GM23338 (cell line): ENCODE data around the gene TMEM63A. TPM values are rescaled to one million over a fixed set of nuclear protein-coding genes. Genes with fewer than 3 reads are reported as not detected.
A peak's percentile ranks its signal among the peaks of the same experiment; 100 is the strongest.

Experiments used
- ATAC-seq: fragments of 200-7000 bp; cut with Tn5 transposase; 3 replicates; pipeline ENCODE4 v1.9.1; 2020
- DNase-seq: peaks from one replicate; pipeline ENCODE4 v3.0.0-alpha.2; 2015; ENCODE audit warnings: low spot score
- H2AFZ ChIP-seq: fragments of 200-600 bp; sonication (generic); 2 replicates; pipeline ENCODE4 v1.8.0; 2016; ENCODE audit warnings: antibody characterized with exemption, mild to moderate bottlenecking, moderate library complexity
- H3F3A ChIP-seq: fragments of 200-600 bp; sonication (generic); replicated peaks from 2 replicates; pipeline ENCODE4 v1.8.0; 2017; ENCODE audit warnings: antibody characterized with exemption, mixed run types, low read depth
- H3K27ac ChIP-seq: fragments of 200-600 bp; sonication (generic); 2 replicates; pipeline ENCODE4 v1.6.1; 2016; ENCODE audit warnings: low read depth
- H3K27me3 ChIP-seq: fragments of 200-600 bp; sonication (generic); 2 replicates; pipeline ENCODE4 v1.8.0; 2016; ENCODE audit warnings: mild to moderate bottlenecking, mixed run types, moderate library complexity; ENCODE audit not compliant: insufficient read depth
- H3K36me3 ChIP-seq: fragments of 200-600 bp; sonication (generic); 2 replicates; pipeline ENCODE4 v1.8.0; 2016; ENCODE audit warnings: mild to moderate bottlenecking; ENCODE audit not compliant: insufficient read depth
- H3K4me1 ChIP-seq: fragments of 200-600 bp; sonication (generic); 2 replicates; pipeline ENCODE4 v1.8.0; 2016; ENCODE audit warnings: mild to moderate bottlenecking, moderate library complexity; ENCODE audit not compliant: insufficient read depth
- H3K4me2 ChIP-seq: fragments of 200-600 bp; sonication (generic); 2 replicates; pipeline ENCODE4 v1.7.1; 2017; ENCODE audit warnings: mixed run types
- H3K4me3 ChIP-seq: fragments of 200-600 bp; sonication (generic); 2 replicates; pipeline ENCODE4 v1.6.1; 2016; ENCODE audit warnings: mixed run types
- H3K79me2 ChIP-seq: fragments of 200-600 bp; sonication (generic); replicated peaks from 2 replicates; pipeline ENCODE4 v1.8.0; 2017; ENCODE audit warnings: mild to moderate bottlenecking; ENCODE audit not compliant: insufficient read depth
- H3K9me2 ChIP-seq: fragments of 200-600 bp; sonication (generic); 2 replicates; pipeline ENCODE4 v1.8.0; 2017; ENCODE audit not compliant: insufficient read depth
- H4K20me1 ChIP-seq: fragments of 200-600 bp; sonication (generic); replicated peaks from 2 replicates; pipeline ENCODE4 v1.8.0; 2017; ENCODE audit warnings: mild to moderate bottlenecking; ENCODE audit not compliant: insufficient read depth
- H3K27ac Mint-ChIP-seq: 2 replicates; pipeline ENCODE4 v1.8.0; 2020; ENCODE audit warnings: inconsistent platforms, mild to moderate bottlenecking, moderate library complexity, mixed read lengths
- H3K27me3 Mint-ChIP-seq: 3 replicates; pipeline ENCODE4 v1.8.0; 2022; ENCODE audit warnings: low read depth, mild to moderate bottlenecking, moderate library complexity, mixed read lengths, inconsistent platforms; ENCODE audit not compliant: insufficient read depth, poor library complexity
- H3K36me3 Mint-ChIP-seq: 3 replicates; pipeline ENCODE4 v1.8.0; 2021; ENCODE audit warnings: low read depth, mild to moderate bottlenecking, inconsistent platforms, moderate library complexity, mixed read lengths
- H3K4me1 Mint-ChIP-seq: 3 replicates; pipeline ENCODE4 v1.8.0; 2020; ENCODE audit warnings: mild to moderate bottlenecking, inconsistent platforms, mixed read lengths
- H3K4me3 Mint-ChIP-seq: 3 replicates; pipeline ENCODE4 v1.8.0; 2021; ENCODE audit warnings: moderate library complexity, mild to moderate bottlenecking, inconsistent platforms, mixed read lengths
- H3K9me3 Mint-ChIP-seq: 3 replicates; pipeline ENCODE4 v1.8.0; 2020; ENCODE audit warnings: moderate library complexity, mild to moderate bottlenecking, inconsistent platforms, mixed read lengths
- CREB1 ChIP-seq: fragments of 250-450 bp; sonication (Bioruptor Pico); IDR thresholded peaks from 2 replicates; pipeline ENCODE4 v1.5.0; 2020; ENCODE audit warnings: low read depth, mild to moderate bottlenecking, moderate library complexity
- EZH2 ChIP-seq: fragments of 200-600 bp; sonication (generic); IDR thresholded peaks from one replicate; pipeline ENCODE4 v1.8.0; 2017; ENCODE audit warnings: antibody characterized with exemption, mild to moderate bottlenecking, low read depth; ENCODE audit not compliant: unreplicated experiment
- EZH2phosphoT487 ChIP-seq: fragments of 200-600 bp; sonication (generic); IDR thresholded peaks from one replicate; pipeline ENCODE4 v1.8.1; 2018; ENCODE audit warnings: antibody characterized with exemption; ENCODE audit not compliant: unreplicated experiment
- JUNB ChIP-seq: IDR thresholded peaks from one replicate; pipeline ENCODE4 v1.6.1; 2016; ENCODE audit warnings: antibody characterized with exemption; ENCODE audit not compliant: unreplicated experiment
- NANOG ChIP-seq: IDR thresholded peaks from 2 replicates; pipeline ENCODE4 v1.6.1; 2016; ENCODE audit warnings: antibody characterized with exemption, borderline replicate concordance
- POLR2AphosphoS5 ChIP-seq: IDR thresholded peaks from 2 replicates; pipeline ENCODE4 v1.6.1; 2016; ENCODE audit warnings: antibody characterized with exemption, low read depth
- REST ChIP-seq: IDR thresholded peaks from one replicate; pipeline ENCODE4 v1.6.1; 2018; ENCODE audit warnings: antibody characterized with exemption; ENCODE audit not compliant: unreplicated experiment
- STAT1 ChIP-seq: IDR thresholded peaks from one replicate; pipeline ENCODE4 v1.6.1; 2016; ENCODE audit warnings: antibody characterized with exemption; ENCODE audit not compliant: unreplicated experiment
- ZNF114 ChIP-seq: fragments of 250-450 bp; sonication (Bioruptor Pico); IDR thresholded peaks from 2 replicates; pipeline ENCODE4 v1.5.0; 2020; ENCODE audit warnings: mild to moderate bottlenecking, moderate library complexity
- ZNF331 ChIP-seq: fragments of 250-450 bp; sonication (Bioruptor Pico); IDR thresholded peaks from 2 replicates; pipeline ENCODE4 v1.5.0; 2020; ENCODE audit warnings: low read depth, mild to moderate bottlenecking, moderate library complexity
- ZNF462 ChIP-seq: fragments of 250-450 bp; sonication (Bioruptor Pico); IDR thresholded peaks from 2 replicates; pipeline ENCODE4 v1.5.0; 2020; ENCODE audit warnings: mild to moderate bottlenecking, moderate library complexity
- polyA plus RNA-seq: library from polyadenylated mRNA; unstranded; fragments of >200 nt; fragmentation: Nextera tagmentation; extraction: Ambion mirVana; gene quantifications from 2 replicates; pipeline ENCODE4 v1.2.1, GENCODE V29; 2016
- total RNA-seq: library from RNA; depleted of rRNA; stranded (reverse); fragments of >200 nt; shearing (Covaris generic); gene quantifications from 2 replicates; pipeline ENCODE4 v1.2.3, GENCODE V29; 2014
- TF ChIP-seq, protein P1 (sequence below): IDR thresholded peaks from 2 replicates; pipeline ENCODE4 v1.6.1; 2016; ENCODE audit warnings: antibody characterized with exemption

TMEM63A gene
- total and polyA plus RNA-seq, 2 experiments from 2014 or later = 31.7 to 76.9 TPM

- Histone ChIP-seq H3K4me2 (no peak overlapping the region), H3K4me3 (no peak overlapping the region), H3K79me2 (no peaks in the 10 kb centered on the region), H2AFZ (no peak overlapping the region), H3K36me3 (peaks cover 45% of the 10 kb centered on the region), H3K4me1 (no peaks in the 10 kb centered on the region), H3K27ac (0 out of 2 replicates have a peak overlapping the region, but pooled peaks have one; percentile 19), H3K27me3 (no peaks in the 10 kb centered on the region), H4K20me1 (peaks cover 7% of the 10 kb centered on the region; the same call in 1 of the 2 replicates), H3K9me2 (no peaks in the 10 kb centered on the region), H3F3A (0 out of 2 replicates have a peak, but pooled peaks cover 6% of the 10 kb centered on the region)
- Mint-ChIP-seq H3K4me1 (peaks cover 6% of the 10 kb centered on the region), H3K4me3 (no peak overlapping the region), H3K9me3 (no peaks in the 10 kb centered on the region), H3K27ac (no peak overlapping the region), H3K27me3 (peaks cover 6% of the 10 kb centered on the region), H3K36me3 (peaks cover 90% of the 10 kb centered on the region)
- TF ChIP-seq POLR2AphosphoS5 (no peak), JUNB (no peak), ZNF331 (no peak), ZNF114 (CRISPR knock-in tag) (no peak), CREB1 (no peak), STAT1 (no peak), REST (no peak), ZNF462 (CRISPR knock-in tag) (no peak), EZH2 (no peak), NANOG (no peak), EZH2phosphoT487 (no peak)
- TF ChIP-seq, protein P1, sequence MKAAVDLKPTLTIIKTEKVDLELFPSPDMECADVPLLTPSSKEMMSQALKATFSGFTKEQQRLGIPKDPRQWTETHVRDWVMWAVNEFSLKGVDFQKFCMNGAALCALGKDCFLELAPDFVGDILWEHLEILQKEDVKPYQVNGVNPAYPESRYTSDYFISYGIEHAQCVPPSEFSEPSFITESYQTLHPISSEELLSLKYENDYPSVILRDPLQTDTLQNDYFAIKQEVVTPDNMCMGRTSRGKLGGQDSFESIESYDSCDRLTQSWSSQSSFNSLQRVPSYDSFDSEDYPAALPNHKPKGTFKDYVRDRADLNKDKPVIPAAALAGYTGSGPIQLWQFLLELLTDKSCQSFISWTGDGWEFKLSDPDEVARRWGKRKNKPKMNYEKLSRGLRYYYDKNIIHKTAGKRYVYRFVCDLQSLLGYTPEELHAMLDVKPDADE = no peak
- no peak for DNase-seq
- ATAC-seq = 0 out of 3 replicates have a peak, but pooled peaks have one; percentile 24
Observed at GRCh38 chr1:225866061-225866837, 15.9 kb downstream of the TMEM63A start.
